ENCODE data around the gene TTC19. TPM values are rescaled to one million over a fixed set of nuclear protein-coding genes. Genes with fewer than 3 reads are reported as not detected.
"Not testable (repeated sequence)": the region's sequence is repeated elsewhere in the genome, so short reads cannot be mapped to it uniquely, and the experiment has no call there.

Gene TTC19
- total RNA-seq, 6 experiments from 2014 or later: 10.4 to 15.4 (median 12.4) TPM

DNA sequence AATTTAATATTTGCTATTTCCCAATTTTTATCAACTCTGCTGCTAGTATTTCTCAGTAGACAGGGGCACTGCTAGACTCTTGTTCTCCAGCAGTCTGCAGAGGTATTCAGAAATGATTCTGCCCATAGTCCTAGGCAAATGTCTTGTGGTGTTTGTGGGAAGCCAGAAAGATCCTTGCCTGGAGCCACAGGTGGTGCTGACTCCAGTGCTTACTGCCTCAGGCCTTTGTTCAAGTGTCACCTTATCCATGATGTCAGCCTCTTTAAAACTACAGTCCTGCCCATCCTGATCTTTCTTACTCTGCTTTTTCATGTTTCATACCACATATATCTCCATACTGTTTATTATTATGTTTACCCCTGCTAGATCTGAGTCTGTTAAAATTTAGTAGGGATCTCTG lies 26.6 kb upstream of the TTC19 start:
- H3K36me3 Mint-ChIP-seq (ENCODE audit: low read depth): peaks cover 7% of the 10 kb centered on the region; the same call in 1 of the 2 replicates
- TF ChIP-seq CTCF (IDR thresholded peaks at IDR 0.05): no peak
- H3K4me3 Mint-ChIP-seq: no peak overlapping the region
- no peak overlapping the region for H3K27ac Mint-ChIP-seq
- H3K27me3 Mint-ChIP-seq (ENCODE audit: insufficient read depth): peaks cover 3% of the 10 kb centered on the region
- H3K9me3 Mint-ChIP-seq: no peaks in the 10 kb centered on the region
- no peaks in the 10 kb centered on the region for H3K4me1 Mint-ChIP-seq (ENCODE audit: low read depth)
- DNase-seq: no peak

GRCh38 chr17:15973834-15974233 lies 25.8 kb upstream of the TTC19 start:
- H3K36me3 Mint-ChIP-seq (ENCODE audit: low read depth): peaks cover 9% of the 10 kb centered on the region; the same call in 1 of the 2 replicates
- TF ChIP-seq CTCF (IDR thresholded peaks at IDR 0.05): no peak
- H3K4me3 Mint-ChIP-seq: no peak overlapping the region
- no peaks in the 10 kb centered on the region for H3K9me3 Mint-ChIP-seq
- no peaks in the 10 kb centered on the region; the same call in 1 of the 2 replicates for H3K27me3 Mint-ChIP-seq (ENCODE audit: insufficient read depth)
- no peak for DNase-seq
- H3K27ac Mint-ChIP-seq: no peak overlapping the region
- H3K4me1 Mint-ChIP-seq (ENCODE audit: low read depth): no peaks in the 10 kb centered on the region

DNA sequence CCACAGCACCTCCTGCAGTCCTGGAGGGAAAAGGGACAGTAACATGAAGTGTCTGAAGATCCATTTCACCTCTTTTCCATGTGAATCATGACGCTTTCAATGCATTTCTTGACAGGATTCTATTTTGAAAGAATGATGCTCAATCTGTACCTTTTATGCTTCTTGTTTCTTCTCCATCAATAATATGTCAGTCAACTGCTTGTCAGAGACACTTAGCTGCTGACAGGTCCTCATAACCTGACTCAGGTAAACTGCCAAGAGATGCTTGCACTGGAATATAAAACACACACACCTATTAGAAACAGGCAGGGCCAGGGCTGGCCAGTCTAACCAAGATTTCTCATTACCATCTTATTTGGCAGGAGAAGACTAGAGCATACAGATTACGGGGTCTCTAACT lies 21.7 kb upstream of the TTC19 start:
- Mint-ChIP-seq H3K27ac (no peak overlapping the region), H3K36me3 (ENCODE audit: low read depth) (peaks cover 16% of the 10 kb centered on the region), H3K27me3 (ENCODE audit: insufficient read depth) (peaks cover 1% of the 10 kb centered on the region; the same call in 1 of the 2 replicates), H3K4me1 (ENCODE audit: low read depth) (peaks cover 16% of the 10 kb centered on the region), H3K9me3 (no peaks in the 10 kb centered on the region), H3K4me3 (no peak overlapping the region)
- no peak for TF ChIP-seq CTCF (IDR thresholded peaks at IDR 0.05)
- DNase-seq: no peak

- Mint-ChIP-seq H3K36me3 (ENCODE audit: low read depth) (peaks cover 16% of the 10 kb centered on the region), H3K27ac (no peak overlapping the region), H3K27me3 (ENCODE audit: insufficient read depth) (peaks cover 1% of the 10 kb centered on the region; the same call in 1 of the 2 replicates), H3K9me3 (no peaks in the 10 kb centered on the region), H3K4me3 (no peak overlapping the region), H3K4me1 (ENCODE audit: low read depth) (peaks cover 16% of the 10 kb centered on the region)
- TF ChIP-seq CTCF (IDR thresholded peaks at IDR 0.05): no peak
- DNase-seq: no peak
These were observed 21.0 kb upstream of the TTC19 start for GRCh38 chr17:15978606-15979005.

GRCh38 chr17:15979013-15979412 lies 20.6 kb upstream of the TTC19 start:
- H3K4me3 Mint-ChIP-seq; DNase-seq; H3K27me3 Mint-ChIP-seq (ENCODE audit: insufficient read depth); H3K27ac Mint-ChIP-seq; H3K9me3 Mint-ChIP-seq: not testable (repeated sequence)
- peaks cover 16% of the 10 kb centered on the region for H3K4me1 Mint-ChIP-seq (ENCODE audit: low read depth)
- peaks cover 16% of the 10 kb centered on the region for H3K36me3 Mint-ChIP-seq (ENCODE audit: low read depth)

GRCh38 chr17:15981208-15981607 lies 18.4 kb upstream of the TTC19 start:
- Mint-ChIP-seq H3K9me3 (no peaks in the 10 kb centered on the region), H3K27ac (no peak overlapping the region), H3K36me3 (ENCODE audit: low read depth) (peaks cover 16% of the 10 kb centered on the region), H3K4me1 (ENCODE audit: low read depth) (peaks cover 16% of the 10 kb centered on the region), H3K4me3 (no peak overlapping the region), H3K27me3 (ENCODE audit: insufficient read depth) (peaks cover 1% of the 10 kb centered on the region; the same call in 1 of the 2 replicates)
- no peak for TF ChIP-seq CTCF (IDR thresholded peaks at IDR 0.05)
- no peak for DNase-seq
